Calu3 (cell line): ENCODE results near the gene LPAR1. TPM values are rescaled to one million over a fixed set of nuclear protein-coding genes. Genes with fewer than 3 reads are reported as not detected.
A peak's percentile ranks its signal among the peaks of the same experiment; 100 is the strongest.

ENCODE experiments used
- BruUV-seq: library from RNA; stranded (reverse); fragments of 400-500 nt; replicated peaks from 2 replicates; lab custom pipeline; 2021; lab: Mats Ljungman, UMichigan
- CTCF ChIA-PET: fragments of 300-600 bp; sonication (Branson Sonifier 250); formaldehyde crosslinking; loops from one replicate; lab custom pipeline; 2022; ENCODE audit warnings: antibody characterized with exemption; lab: Charles Lee
- DNase-seq: peaks from one replicate; pipeline ENCODE4 v3.0.0; 2022
- H3K27ac Mint-ChIP-seq: one replicate; pipeline ENCODE4 v1.8.0; 2022; ENCODE audit warnings: mixed read lengths; ENCODE audit not compliant: unreplicated experiment
- H3K27me3 Mint-ChIP-seq: one replicate; pipeline ENCODE4 v1.8.0; 2022; ENCODE audit warnings: mixed read lengths; ENCODE audit not compliant: unreplicated experiment
- H3K36me3 Mint-ChIP-seq: one replicate; pipeline ENCODE4 v1.8.0; 2022; ENCODE audit warnings: mild to moderate bottlenecking, moderate library complexity, mixed read lengths; ENCODE audit not compliant: insufficient read depth, unreplicated experiment
- H3K4me1 Mint-ChIP-seq: one replicate; pipeline ENCODE4 v1.8.0; 2022; ENCODE audit warnings: mild to moderate bottlenecking, low read depth, mixed read lengths; ENCODE audit not compliant: unreplicated experiment
- H3K4me3 Mint-ChIP-seq: one replicate; pipeline ENCODE4 v1.8.0; 2022; ENCODE audit warnings: mild to moderate bottlenecking, low read depth, moderate library complexity, mixed read lengths; ENCODE audit not compliant: unreplicated experiment
- H3K9me3 Mint-ChIP-seq: one replicate; pipeline ENCODE4 v1.8.0; 2022; ENCODE audit warnings: low read depth, mixed read lengths; ENCODE audit not compliant: unreplicated experiment
- CTCF ChIP-seq: fragments of 200-600 bp; IDR thresholded peaks from one replicate; pipeline ENCODE4 v1.8.0; 2022; ENCODE audit warnings: antibody characterized with exemption; ENCODE audit not compliant: unreplicated experiment
- intact Hi-C: fragments of 100-400 bp; cut with micrococcal nuclease; formaldehyde crosslinking; loops from one replicate; pipeline ENCODE4 v1.10.0; 2022; ENCODE audit not compliant: unreplicated experiment
- total RNA-seq: library from RNA; stranded (reverse); gene quantifications from 2 replicates; pipeline ENCODE4 v1.2.3, GENCODE V29; 2022

The LPAR1 gene
- total RNA-seq, 1 experiment from 2014 or later, result 6.3 TPM

GRCh38 chr9:110936237-110936636, 102.0 kb downstream of the LPAR1 start:
- peaks cover 2% of the 10 kb centered on the region for H3K9me3 Mint-ChIP-seq
- intact Hi-C loops, result no loop called here
- no peak for TF ChIP-seq CTCF
- BruUV-seq, result no TSS peak
- peak overlapping the region; percentile 16 for H3K27ac Mint-ChIP-seq
- CTCF ChIA-PET, result no interaction called here
- H3K36me3 Mint-ChIP-seq, result no peaks in the 10 kb centered on the region
- no peak for DNase-seq
- no peaks in the 10 kb centered on the region for H3K27me3 Mint-ChIP-seq
- no peaks in the 10 kb centered on the region for H3K4me1 Mint-ChIP-seq
- H3K4me3 Mint-ChIP-seq, result no peak overlapping the region

- no peaks in the 10 kb centered on the region for H3K4me1 Mint-ChIP-seq
- peak overlapping the region; percentile 16 for H3K27ac Mint-ChIP-seq
Measured at GRCh38 chr9:110935829-110936228, 102.4 kb downstream of the LPAR1 start.

GRCh38 chr9:110933350-110934001, 104.8 kb downstream of the LPAR1 start:
- no peak for DNase-seq
- Mint-ChIP-seq H3K9me3 (peaks cover 2% of the 10 kb centered on the region), H3K27me3 (no peaks in the 10 kb centered on the region), H3K36me3 (no peaks in the 10 kb centered on the region), H3K4me1 (no peaks in the 10 kb centered on the region), H3K4me3 (no peak overlapping the region), H3K27ac (no peak overlapping the region)
- TF ChIP-seq CTCF, result no peak
- CTCF ChIA-PET, result no interaction called here
- intact Hi-C loops, result no loop called here
- BruUV-seq, result no TSS peak

More at GRCh38 chr9:110935829-110936228, 102.4 kb downstream of the LPAR1 start:
- no peaks in the 10 kb centered on the region for H3K27me3 Mint-ChIP-seq
- no peak overlapping the region for H3K4me3 Mint-ChIP-seq
- intact Hi-C loops, result no loop called here
- no peak for DNase-seq
- BruUV-seq, result no TSS peak
- no peak for TF ChIP-seq CTCF
- no peaks in the 10 kb centered on the region for H3K36me3 Mint-ChIP-seq
- peaks cover 2% of the 10 kb centered on the region for H3K9me3 Mint-ChIP-seq
- CTCF ChIA-PET, result no interaction called here

DNA sequence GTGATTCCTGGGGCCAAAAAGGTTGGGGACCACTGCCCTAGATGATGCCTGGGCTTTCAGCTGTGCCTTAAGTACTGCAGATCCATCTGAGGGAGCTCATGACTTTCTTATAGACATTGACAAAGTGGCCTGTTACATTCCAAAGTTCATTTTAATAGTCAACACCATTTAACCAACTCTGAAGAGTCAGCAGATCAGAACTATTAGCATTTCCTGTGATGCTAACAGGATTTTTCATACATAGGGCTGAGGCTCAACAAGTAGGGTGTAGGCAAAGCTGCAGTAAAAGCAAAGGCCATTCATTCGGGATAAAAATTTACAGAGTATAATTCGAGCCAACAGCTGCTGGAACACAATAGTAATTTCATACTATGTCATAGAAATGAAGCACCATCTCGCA, 105.4 kb downstream of the LPAR1 start:
- no peak for DNase-seq
- CTCF ChIA-PET, result no interaction called here
- no peak for TF ChIP-seq CTCF
- intact Hi-C loops, result no loop called here
- no peaks in the 10 kb centered on the region for H3K27me3 Mint-ChIP-seq
- no peak overlapping the region for H3K27ac Mint-ChIP-seq
- H3K4me3 Mint-ChIP-seq, result no peak overlapping the region
- H3K4me1 Mint-ChIP-seq, result no peaks in the 10 kb centered on the region
- peaks cover 2% of the 10 kb centered on the region for H3K9me3 Mint-ChIP-seq
- H3K36me3 Mint-ChIP-seq, result no peaks in the 10 kb centered on the region
- no TSS peak for BruUV-seq
